Suprapubic skin (tissue), 4 donors: Measurements from ENCODE around the gene RAB8A. TPM values are rescaled to one million over a fixed set of nuclear protein-coding genes. Genes with fewer than 3 reads are reported as not detected.
"Not testable (repeated sequence)": the region's sequence is repeated elsewhere in the genome, so short reads cannot be mapped to it uniquely, and the experiment has no call there.

ENCODE experiments used
- DNase-seq, 2 donors: peaks; one replicate each; pipeline ENCODE4 v3.0.0-alpha.2; 2019; ENCODE audit warnings: low spot score in 2 of 2
- H3K27ac ChIP-seq: fragments of 200-600 bp; sonication (generic); one replicate; pipeline ENCODE4 v1.5.1; 2019
- H3K27me3 ChIP-seq: fragments of 200-600 bp; sonication (generic); one replicate; pipeline ENCODE4 v1.5.1; 2019
- H3K36me3 ChIP-seq: fragments of 200-600 bp; sonication (generic); one replicate; pipeline ENCODE4 v1.5.1; 2019
- H3K4me1 ChIP-seq: fragments of 200-600 bp; sonication (generic); one replicate; pipeline ENCODE4 v1.5.1; 2019
- H3K4me3 ChIP-seq: fragments of 200-600 bp; sonication (generic); one replicate; pipeline ENCODE4 v1.5.1; 2019; ENCODE audit warnings: mild to moderate bottlenecking
- H3K9me3 ChIP-seq: fragments of 200-600 bp; sonication (generic); one replicate; pipeline ENCODE4 v1.5.1; 2019
- EP300 ChIP-seq: sonication (generic); formaldehyde crosslinking; IDR thresholded peaks from one replicate; pipeline ENCODE4 v1.6.1; 2017; ENCODE audit warnings: antibody characterized with exemption
- POLR2A ChIP-seq, 2 donors: fragments of 450-650 bp; IDR thresholded peaks; one replicate each; pipeline ENCODE4 v1.6.1; 2017; ENCODE audit warnings: antibody characterized with exemption in 2 of 2, mild to moderate bottlenecking in 2 of 2, moderate library complexity in 2 of 2
- POLR2AphosphoS5 ChIP-seq, 3 donors: sonication (generic); formaldehyde crosslinking; IDR thresholded peaks; one replicate each; pipeline ENCODE4 v1.6.1; 2017; ENCODE audit warnings: antibody characterized with exemption in 3 of 3
- WGBS: methylation state at CpG from one replicate; pipeline ENCODE4 v1.1.5; 2018; 5-methylcytosine and 5-hydroxymethylcytosine counted together
- total RNA-seq, 4 donors: library from RNA; depleted of rRNA; stranded (reverse); fragments of >200 nt; gene quantifications; one replicate each; pipeline ENCODE4 v1.1.0, GENCODE V29; 2016
- TF ChIP-seq, protein P1 (sequence below), 2 donors: fragments of 200-600 bp in 1 of 2; fragments of 450-650 bp in 1 of 2; sonication (generic) in 1 of 2; IDR thresholded peaks; one replicate each; pipeline ENCODE4 v1.5.1; 2016 to 2019; ENCODE audit warnings: antibody characterized with exemption in 2 of 2, mild to moderate bottlenecking in 1 of 2, moderate library complexity in 1 of 2

Gene RAB8A
- total RNA-seq, 4 donors from 2014 or later: 48.9 to 61.9 (median 58.5) TPM

DNA sequence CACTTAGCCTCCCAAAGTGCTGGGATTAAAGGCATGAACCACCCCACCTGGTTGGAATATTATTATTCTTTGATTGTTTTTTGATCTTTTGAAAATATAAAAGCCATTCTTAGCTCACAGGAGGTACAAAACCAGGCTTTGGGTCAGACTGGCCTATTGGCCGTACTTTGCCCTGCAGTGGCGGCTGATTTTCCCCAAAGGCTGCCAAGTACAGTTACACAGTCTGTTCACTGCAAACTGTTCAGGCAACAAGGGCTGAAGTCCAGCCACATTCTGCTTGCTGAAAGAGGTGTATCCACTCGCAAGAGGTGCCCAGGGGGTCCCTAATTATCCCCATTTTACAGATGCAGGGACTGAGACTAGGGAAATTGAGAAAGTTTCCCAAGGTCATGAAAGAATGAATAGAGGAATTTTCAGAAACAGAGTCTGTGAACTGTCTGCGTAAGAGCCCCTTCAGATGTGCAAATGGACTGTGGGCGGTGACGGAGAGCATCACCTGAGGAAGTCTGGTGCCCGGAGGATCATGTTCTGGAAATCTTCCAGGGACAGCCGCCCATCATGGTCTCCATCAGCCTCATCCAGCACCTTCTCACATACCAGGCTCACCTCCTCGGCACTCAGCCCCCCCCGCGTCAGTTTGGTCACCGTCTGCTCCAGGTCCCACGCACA is 52.7 kb downstream of the RAB8A start:
- Histone ChIP-seq H3K4me3 (no peak overlapping the region), H3K4me1 (no peaks in the 10 kb centered on the region), H3K27me3 (no peaks in the 10 kb centered on the region), H3K9me3 (no peaks in the 10 kb centered on the region), H3K27ac (no peak overlapping the region), H3K36me3 (no peaks in the 10 kb centered on the region)
- DNase-seq: no peak
- WGBS: 84% methylated on average over 13 of the region's 13 CpGs
- no peak for TF ChIP-seq POLR2A (IDR thresholded peaks at IDR 0.05)
- TF ChIP-seq POLR2AphosphoS5 (IDR thresholded peaks at IDR 0.05): no peak

DNA sequence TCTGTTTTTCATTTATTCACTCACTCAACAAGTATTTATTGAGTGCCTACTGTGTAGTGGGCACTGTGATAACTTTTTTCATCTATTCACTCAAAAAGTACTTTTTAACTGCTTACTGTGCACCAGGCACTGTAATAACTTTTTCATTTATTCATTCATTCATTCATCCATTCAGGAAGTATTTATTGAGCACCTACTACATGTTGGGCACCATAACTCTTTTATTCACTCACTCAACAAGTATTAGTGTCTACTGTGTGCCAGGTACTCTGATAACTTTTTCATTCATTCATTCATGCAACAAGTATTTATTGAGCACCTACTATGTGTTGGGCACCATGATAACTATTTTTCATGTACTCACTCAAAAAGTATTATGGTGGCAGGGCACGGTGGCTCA is 54.7 kb downstream of the RAB8A start:
- Histone ChIP-seq H3K4me3 (no peak overlapping the region), H3K27ac (no peak overlapping the region), H3K36me3 (no peaks in the 10 kb centered on the region), H3K4me1 (no peaks in the 10 kb centered on the region), H3K27me3 (no peaks in the 10 kb centered on the region), H3K9me3 (no peaks in the 10 kb centered on the region)
- 90% methylated on average over 1 of the region's 1 CpG for WGBS
- TF ChIP-seq POLR2AphosphoS5 (IDR thresholded peaks at IDR 0.05) (no peak), EP300 (no peak), POLR2A (IDR thresholded peaks at IDR 0.05) (no peak)
- TF ChIP-seq, protein P1, sequence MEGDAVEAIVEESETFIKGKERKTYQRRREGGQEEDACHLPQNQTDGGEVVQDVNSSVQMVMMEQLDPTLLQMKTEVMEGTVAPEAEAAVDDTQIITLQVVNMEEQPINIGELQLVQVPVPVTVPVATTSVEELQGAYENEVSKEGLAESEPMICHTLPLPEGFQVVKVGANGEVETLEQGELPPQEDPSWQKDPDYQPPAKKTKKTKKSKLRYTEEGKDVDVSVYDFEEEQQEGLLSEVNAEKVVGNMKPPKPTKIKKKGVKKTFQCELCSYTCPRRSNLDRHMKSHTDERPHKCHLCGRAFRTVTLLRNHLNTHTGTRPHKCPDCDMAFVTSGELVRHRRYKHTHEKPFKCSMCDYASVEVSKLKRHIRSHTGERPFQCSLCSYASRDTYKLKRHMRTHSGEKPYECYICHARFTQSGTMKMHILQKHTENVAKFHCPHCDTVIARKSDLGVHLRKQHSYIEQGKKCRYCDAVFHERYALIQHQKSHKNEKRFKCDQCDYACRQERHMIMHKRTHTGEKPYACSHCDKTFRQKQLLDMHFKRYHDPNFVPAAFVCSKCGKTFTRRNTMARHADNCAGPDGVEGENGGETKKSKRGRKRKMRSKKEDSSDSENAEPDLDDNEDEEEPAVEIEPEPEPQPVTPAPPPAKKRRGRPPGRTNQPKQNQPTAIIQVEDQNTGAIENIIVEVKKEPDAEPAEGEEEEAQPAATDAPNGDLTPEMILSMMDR (IDR thresholded peaks at IDR 0.05): no peak
- no peak for DNase-seq

DNA sequence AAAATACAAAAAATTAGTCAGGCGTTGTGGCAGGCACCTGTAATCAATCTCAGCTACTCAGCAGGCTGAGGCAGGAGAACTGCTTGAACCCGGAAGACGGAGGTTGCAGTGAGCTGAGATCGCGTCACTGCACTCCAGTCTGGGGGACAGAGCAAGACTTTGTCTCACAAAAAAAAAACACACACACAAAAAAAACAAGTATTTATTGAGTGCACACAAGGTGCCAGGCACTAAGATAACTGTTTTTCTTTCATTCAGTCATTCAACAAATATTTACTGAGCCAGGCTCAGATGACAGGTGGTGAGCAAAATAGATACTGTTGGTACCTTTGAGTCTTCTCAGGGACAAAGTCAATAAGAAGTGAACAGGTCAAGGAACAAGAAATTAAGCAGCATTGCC is 55.4 kb downstream of the RAB8A start:
- no peaks in the 10 kb centered on the region for H3K4me1 ChIP-seq
- WGBS: 88% methylated on average over 5 of the region's 5 CpGs
- H3K4me3 ChIP-seq: no peak overlapping the region
- no peak overlapping the region for H3K27ac ChIP-seq
- H3K9me3 ChIP-seq: no peaks in the 10 kb centered on the region
- no peaks in the 10 kb centered on the region for H3K36me3 ChIP-seq
- DNase-seq: no peak
- H3K27me3 ChIP-seq: no peaks in the 10 kb centered on the region
- TF ChIP-seq POLR2A (IDR thresholded peaks at IDR 0.05) (no peak), POLR2AphosphoS5 (IDR thresholded peaks at IDR 0.05) (no peak), EP300 (no peak)
- TF ChIP-seq, protein P1 (IDR thresholded peaks at IDR 0.05): no peak

DNA sequence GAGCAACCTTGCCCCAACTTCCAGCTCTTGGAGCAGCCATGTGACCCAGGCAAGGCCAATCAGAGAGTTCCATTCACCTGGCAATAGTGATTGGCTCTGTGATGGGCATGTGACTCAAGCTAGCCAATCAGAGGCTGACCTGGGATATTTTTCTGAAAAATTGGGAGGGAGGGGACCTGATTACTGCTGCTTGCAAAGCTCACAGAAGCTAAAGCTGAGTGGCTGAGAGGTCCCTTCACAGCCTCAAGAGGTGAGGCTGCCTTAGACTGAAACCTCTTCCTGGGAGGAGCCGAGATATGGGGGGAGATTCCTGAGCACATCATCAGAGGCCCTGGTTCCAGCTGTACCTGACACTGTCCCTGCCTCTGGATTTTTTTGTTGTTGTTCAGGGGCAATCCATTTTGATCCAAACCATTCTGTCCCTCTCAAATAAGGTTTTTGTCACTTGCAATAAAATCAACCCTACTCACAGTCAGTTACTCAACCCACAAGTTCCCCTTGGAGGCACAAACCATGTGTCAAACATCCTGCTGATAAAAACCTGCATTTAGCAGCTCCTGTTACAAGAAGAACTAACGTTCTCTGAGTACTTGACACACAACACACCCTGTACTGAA is 56.9 kb downstream of the RAB8A start:
- 53% methylated on average over 2 of the region's 2 CpGs for WGBS
- no peak overlapping the region for H3K4me3 ChIP-seq
- DNase-seq: no peak
- no peaks in the 10 kb centered on the region for H3K9me3 ChIP-seq
- H3K4me1 ChIP-seq: no peaks in the 10 kb centered on the region
- H3K27ac ChIP-seq: no peak overlapping the region
- no peak for TF ChIP-seq EP300
- H3K27me3 ChIP-seq: no peaks in the 10 kb centered on the region
- H3K36me3 ChIP-seq: no peaks in the 10 kb centered on the region

DNA sequence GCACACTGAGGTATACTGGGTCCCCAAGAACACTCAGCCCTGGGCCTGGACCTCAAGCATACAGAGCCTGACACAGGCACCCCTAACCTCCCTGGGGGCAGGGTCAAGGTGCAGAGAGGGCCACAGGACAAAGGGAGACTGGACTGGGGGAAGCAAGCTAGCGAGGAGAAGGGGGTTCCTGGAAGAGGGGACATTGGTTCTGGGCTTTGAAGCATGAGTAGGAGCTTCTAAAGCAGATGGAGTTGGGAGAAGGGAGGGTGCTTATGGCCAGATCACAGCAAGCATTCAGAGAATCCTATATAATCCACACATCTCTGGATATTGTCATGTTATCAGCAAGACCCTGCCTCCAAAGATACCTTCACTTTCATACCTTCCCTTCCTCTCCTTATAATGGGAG is 58.4 kb downstream of the RAB8A start:
- DNase-seq: no peak
- Histone ChIP-seq H3K27me3 (no peaks in the 10 kb centered on the region), H3K36me3 (no peaks in the 10 kb centered on the region), H3K4me1 (no peaks in the 10 kb centered on the region), H3K4me3 (no peak overlapping the region), H3K9me3 (no peaks in the 10 kb centered on the region), H3K27ac (no peak overlapping the region)
- WGBS: 90% methylated on average over 1 of the region's 1 CpG
- TF ChIP-seq, protein P1 (IDR thresholded peaks at IDR 0.05): no peak
- TF ChIP-seq EP300 (no peak), POLR2A (IDR thresholded peaks at IDR 0.05) (no peak)

DNA sequence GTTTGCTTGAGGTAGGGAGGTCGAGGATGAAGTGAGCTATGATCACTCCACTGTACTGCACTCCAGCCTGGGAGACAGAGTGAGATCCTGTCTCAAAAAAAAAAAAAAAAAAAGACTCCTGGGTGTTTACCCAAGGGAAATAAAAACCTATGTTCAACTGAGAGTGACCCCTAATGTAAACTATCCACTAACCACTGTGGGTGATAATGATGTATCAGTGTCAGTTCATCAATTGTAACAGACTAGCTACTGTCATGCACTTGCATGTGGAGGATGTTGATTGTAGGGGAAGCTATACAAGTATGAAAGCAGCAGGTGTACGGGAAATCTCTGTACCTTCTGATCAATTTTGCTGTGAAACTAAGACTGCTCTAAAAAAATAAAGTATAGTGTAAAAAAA is 64.3 kb downstream of the RAB8A start:
- no peak for DNase-seq
- H3K4me3 ChIP-seq: no peak overlapping the region
- TF ChIP-seq POLR2A (IDR thresholded peaks at IDR 0.05) (no peak), POLR2AphosphoS5 (IDR thresholded peaks at IDR 0.05) (no peak), EP300 (no peak)
- TF ChIP-seq, protein P1 (IDR thresholded peaks at IDR 0.05): no peak
- H3K4me1 ChIP-seq: no peaks in the 10 kb centered on the region
- 59% methylated on average over 2 of the region's 2 CpGs for WGBS
- H3K27me3 ChIP-seq: no peaks in the 10 kb centered on the region
- H3K36me3 ChIP-seq: no peaks in the 10 kb centered on the region
- no peak overlapping the region for H3K27ac ChIP-seq
- H3K9me3 ChIP-seq: no peaks in the 10 kb centered on the region

DNA sequence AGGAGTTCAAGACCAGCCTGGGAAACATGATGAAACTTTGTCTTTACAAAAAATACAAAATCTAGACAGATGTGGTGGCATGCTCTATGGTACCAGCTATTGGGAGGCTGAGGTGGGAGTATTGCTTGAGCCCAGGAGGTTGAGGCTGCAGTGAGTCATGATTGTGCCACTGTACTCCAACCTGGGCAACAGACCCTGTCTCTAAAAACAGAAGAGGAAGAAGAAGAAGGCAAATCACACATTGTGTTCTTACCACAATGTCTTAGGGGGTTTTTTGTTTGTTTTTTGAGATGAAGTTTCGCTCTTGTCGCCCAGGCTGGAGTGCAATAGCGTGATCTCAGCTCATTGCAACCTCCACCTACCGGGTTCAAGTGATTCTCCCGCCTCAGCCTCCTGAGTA is 67.2 kb downstream of the RAB8A start:
- not testable (repeated sequence) for H3K27ac ChIP-seq, H3K4me3 ChIP-seq, DNase-seq, H3K36me3 ChIP-seq, H3K27me3 ChIP-seq, H3K9me3 ChIP-seq, H3K4me1 ChIP-seq
- WGBS: 96% methylated on average over 5 of the region's 5 CpGs
